Activated T-cell treated with anti-CD3 and anti-CD28 coated beads, Interleukin-2, amount 50 U/mL, for 72 hours (primary cell): Measurements from ENCODE around the gene AMELY. TPM values are rescaled to one million over a fixed set of nuclear protein-coding genes. Genes with fewer than 3 reads are reported as not detected.
"Not testable (repeated sequence)": the region's sequence is repeated elsewhere in the genome, so short reads cannot be mapped to it uniquely, and the experiment has no call there.

ENCODE experiments used
- ATAC-seq, 2 donors: fragments of 150-1000 bp; cut with Tn5 transposase; replicated peaks in 1 of 2; 2 replicates each; pipeline ENCODE4 v1.10.0; 2021; ENCODE audit warnings: moderate library complexity in 2 of 2, mild to moderate bottlenecking in 1 of 2
- DNase-seq, 2 donors: peaks; one replicate each; pipeline ENCODE4 v3.0.0; 2021 to 2022; ENCODE audit warnings: mixed read lengths in 1 of 2
- H3K27ac Mint-ChIP-seq: one replicate; pipeline ENCODE4 v1.8.0; 2022; ENCODE audit warnings: mild to moderate bottlenecking, moderate library complexity, mixed read lengths
- H3K27me3 Mint-ChIP-seq: one replicate; pipeline ENCODE4 v1.8.0; 2022; ENCODE audit warnings: low read depth, mixed read lengths
- H3K36me3 Mint-ChIP-seq, 2 donors: one replicate each; pipeline ENCODE4 v1.8.0; 2022; ENCODE audit warnings: mixed read lengths in 2 of 2, mild to moderate bottlenecking in 1 of 2; ENCODE audit not compliant: insufficient read depth in 2 of 2
- H3K4me1 Mint-ChIP-seq: one replicate; pipeline ENCODE4 v1.8.0; 2022; ENCODE audit warnings: low read depth, mixed read lengths
- H3K4me3 Mint-ChIP-seq, 2 donors: one replicate each; pipeline ENCODE4 v1.8.0; 2022; ENCODE audit warnings: mild to moderate bottlenecking in 2 of 2, mixed read lengths in 2 of 2, moderate library complexity in 2 of 2
- H3K9me3 Mint-ChIP-seq, 2 donors: one replicate each; pipeline ENCODE4 v1.8.0; 2022; ENCODE audit warnings: mixed read lengths in 2 of 2
- total RNA-seq, 2 donors: library from RNA; stranded (reverse); gene quantifications; one replicate each; pipeline ENCODE4 v1.2.3, GENCODE V29; 2022

The AMELY gene
- total RNA-seq, 2 donors from 2014 or later, result not detected

DNA sequence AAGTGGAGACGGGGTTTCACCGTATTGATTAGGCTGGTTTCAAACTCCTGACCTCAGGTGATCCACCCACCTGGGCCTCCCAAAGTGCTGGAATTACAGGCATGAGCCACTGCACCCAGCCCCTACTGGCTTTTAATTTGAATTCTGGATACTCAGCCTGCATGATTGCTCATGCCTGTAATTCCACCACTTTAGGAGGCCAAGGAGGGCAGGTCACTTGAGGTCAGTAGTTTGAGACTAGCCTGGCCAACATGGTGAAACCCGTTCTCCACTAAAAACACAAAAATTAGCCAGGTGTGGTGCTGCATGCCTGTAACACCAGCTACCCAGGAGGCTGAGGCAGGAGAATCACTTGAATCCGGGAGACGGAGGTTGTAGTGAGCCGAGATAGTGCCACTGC is 3.5 kb downstream of the AMELY start:
- not testable (repeated sequence) for H3K27me3 Mint-ChIP-seq

DNA sequence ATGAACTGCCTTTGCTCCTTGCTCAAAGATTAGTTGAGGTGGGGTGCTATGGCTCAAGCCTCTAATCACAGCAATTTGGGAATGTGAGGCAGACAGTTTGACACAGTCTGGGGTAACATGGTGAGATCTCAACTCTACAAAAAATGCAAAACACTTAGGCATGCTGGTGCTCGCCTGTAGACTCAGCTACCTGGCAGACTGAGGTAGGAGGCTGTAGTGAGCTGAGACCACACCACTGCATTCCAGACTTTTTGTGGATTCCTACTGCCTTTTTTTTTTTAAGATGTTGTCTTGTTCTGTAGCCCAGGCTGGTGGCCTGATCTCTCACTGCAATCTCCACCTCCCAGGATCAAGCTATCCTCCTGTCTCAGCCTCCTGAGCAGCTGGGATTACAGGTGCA is 4.0 kb downstream of the AMELY start:
- Mint-ChIP-seq H3K4me1 (no peaks in the 10 kb centered on the region), H3K9me3 (no peaks in the 10 kb centered on the region), H3K27ac (no peak overlapping the region), H3K36me3 (no peaks in the 10 kb centered on the region), H3K27me3 (no peaks in the 10 kb centered on the region), H3K4me3 (no peak overlapping the region)
- no peak for DNase-seq
- ATAC-seq, result no peak

More for the DNA sequence above, 3.5 kb downstream of the AMELY start:
- not testable (repeated sequence) for H3K9me3 Mint-ChIP-seq, H3K4me3 Mint-ChIP-seq, H3K36me3 Mint-ChIP-seq, ATAC-seq, DNase-seq, H3K4me1 Mint-ChIP-seq, H3K27ac Mint-ChIP-seq

DNA sequence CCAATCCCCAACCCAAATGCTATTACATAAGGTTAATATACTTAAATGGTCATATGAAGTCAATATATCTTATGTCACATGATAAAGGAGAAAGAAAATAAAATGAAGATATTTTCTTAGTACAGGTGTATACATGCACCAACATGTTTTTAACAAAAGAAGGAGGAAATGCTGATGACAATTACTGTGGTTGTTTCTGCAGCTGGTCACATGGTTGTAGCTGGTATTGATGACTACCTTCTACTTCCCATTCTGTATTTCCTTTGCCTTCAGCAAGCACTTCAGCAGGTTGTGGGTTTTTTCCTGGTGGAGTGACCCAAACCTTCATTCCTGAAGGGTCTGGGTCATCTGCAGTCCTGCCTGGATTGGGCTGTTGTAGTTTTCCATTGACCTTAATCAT is 9.4 kb downstream of the AMELY start:
- H3K4me3 Mint-ChIP-seq, ATAC-seq, H3K27me3 Mint-ChIP-seq, H3K27ac Mint-ChIP-seq, H3K9me3 Mint-ChIP-seq, H3K4me1 Mint-ChIP-seq, H3K36me3 Mint-ChIP-seq, DNase-seq: not testable (repeated sequence)

DNA sequence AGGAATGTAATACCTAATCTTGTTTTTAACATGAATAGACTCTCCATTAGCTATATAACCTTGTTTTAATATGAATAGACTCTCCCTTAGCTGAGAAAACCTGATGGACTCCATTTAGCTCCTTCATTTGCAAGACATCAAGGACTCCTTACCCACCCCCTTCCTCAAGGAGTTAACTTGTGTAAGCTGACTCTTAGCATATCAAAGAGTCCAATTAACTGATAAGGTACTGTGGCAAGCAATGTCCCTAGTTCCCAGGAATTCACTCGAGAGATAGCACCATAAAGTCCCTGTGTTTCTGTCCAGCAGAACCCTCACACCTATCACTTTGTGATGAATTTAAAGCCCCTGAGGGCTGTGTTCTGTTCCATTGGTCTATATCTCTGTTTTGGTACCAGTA is 16.3 kb downstream of the AMELY start:
- no peaks in the 10 kb centered on the region for H3K36me3 Mint-ChIP-seq

DNA sequence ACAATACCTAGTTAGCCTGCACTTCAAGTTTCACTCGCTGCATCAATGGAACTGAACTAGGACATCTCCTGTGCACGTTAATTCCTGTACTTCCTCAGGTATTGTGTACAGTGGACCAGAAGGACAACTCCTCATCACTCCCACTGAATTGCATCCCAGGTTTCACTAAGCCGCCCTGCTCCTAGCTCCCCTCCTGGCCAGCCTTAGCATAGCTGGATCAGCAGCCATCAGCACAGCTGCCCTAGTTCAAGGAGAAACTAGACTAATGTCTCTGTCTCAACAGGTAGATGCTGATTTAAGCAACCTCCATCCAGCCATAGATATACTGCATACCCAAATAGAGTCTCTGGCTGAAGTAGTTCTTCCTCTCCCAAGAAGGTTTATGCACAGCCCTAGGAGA is 17.1 kb downstream of the AMELY start:
- Mint-ChIP-seq H3K4me3 (no peak overlapping the region), H3K9me3 (no peaks in the 10 kb centered on the region), H3K27ac (no peak overlapping the region), H3K36me3 (no peaks in the 10 kb centered on the region), H3K27me3 (no peaks in the 10 kb centered on the region), H3K4me1 (no peaks in the 10 kb centered on the region)
- DNase-seq, result no peak
- ATAC-seq, result no peak

More for the DNA sequence above, 16.3 kb downstream of the AMELY start:
- Mint-ChIP-seq H3K4me1 (no peaks in the 10 kb centered on the region), H3K27me3 (no peaks in the 10 kb centered on the region), H3K27ac (no peak overlapping the region), H3K9me3 (no peaks in the 10 kb centered on the region), H3K4me3 (no peak overlapping the region)
- DNase-seq (no peak), ATAC-seq (no peak)

DNA sequence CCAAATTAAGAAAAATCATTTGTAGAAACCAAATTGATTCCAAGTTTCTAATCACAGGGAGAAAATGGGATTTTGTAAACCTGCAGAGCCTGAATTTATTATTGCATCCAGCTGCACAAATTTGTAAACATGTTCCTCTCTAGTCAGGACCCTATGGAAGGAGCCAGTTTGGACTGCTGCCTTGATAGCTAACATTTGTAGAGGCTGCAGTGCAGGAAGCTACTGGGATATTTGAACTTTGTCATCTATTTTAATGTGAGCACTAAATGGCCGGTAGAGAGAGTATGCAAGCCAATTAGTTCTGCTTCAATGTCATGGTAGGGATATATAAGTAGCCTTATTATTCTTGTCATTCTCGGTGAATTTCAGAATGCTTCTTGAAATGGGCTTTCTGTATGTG is 62.2 kb downstream of the AMELY start:
- Mint-ChIP-seq H3K27me3 (no peaks in the 10 kb centered on the region), H3K27ac (no peak overlapping the region), H3K4me3 (no peak overlapping the region), H3K9me3 (peaks cover 0 to 2% of the 10 kb centered on the region in 2 donors), H3K4me1 (no peaks in the 10 kb centered on the region), H3K36me3 (no peaks in the 10 kb centered on the region)
- ATAC-seq, result no peak
- no peak for DNase-seq

DNA sequence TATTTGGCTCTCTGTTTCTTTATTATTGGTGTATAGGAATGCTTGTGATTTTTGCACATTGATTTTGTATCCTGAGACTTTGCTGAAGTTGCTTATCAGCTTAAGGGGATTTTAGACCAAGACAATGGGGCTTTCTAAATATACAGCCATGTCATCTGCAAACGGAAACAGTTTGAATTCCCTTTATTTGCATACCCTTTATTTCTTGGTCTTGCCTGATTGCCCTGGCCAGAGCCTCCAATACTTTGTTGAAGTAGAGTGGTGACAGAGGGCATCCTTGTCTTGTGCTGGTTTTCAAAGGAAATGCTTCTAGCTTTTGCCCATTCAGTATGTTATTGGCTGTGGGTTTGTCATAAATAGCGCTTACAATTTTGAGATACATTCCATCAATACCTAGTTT is 68.9 kb downstream of the AMELY start:
- not testable (repeated sequence) for DNase-seq, H3K27me3 Mint-ChIP-seq, ATAC-seq, H3K36me3 Mint-ChIP-seq, H3K9me3 Mint-ChIP-seq, H3K4me3 Mint-ChIP-seq, H3K4me1 Mint-ChIP-seq, H3K27ac Mint-ChIP-seq

Other genes with a start within 250 kb of the AMELY start
- not detected for gene TBL1Y, start 1.1 kb downstream of the AMELY start, total RNA-seq